NCI-H2171 treated with DMSO at 0.1 percent for 48 hours (cell line): ENCODE measurements around the gene PCDHB6.
"Not testable (repeated sequence)": the region's sequence is repeated elsewhere in the genome, so short reads cannot be mapped to it uniquely, and the experiment has no call there.

Experiments used
- DNase-seq: peaks from one replicate; lab custom pipeline; 2025; lab: John Stamatoyannopoulos, UW

Gene PCDHB6

DNA sequence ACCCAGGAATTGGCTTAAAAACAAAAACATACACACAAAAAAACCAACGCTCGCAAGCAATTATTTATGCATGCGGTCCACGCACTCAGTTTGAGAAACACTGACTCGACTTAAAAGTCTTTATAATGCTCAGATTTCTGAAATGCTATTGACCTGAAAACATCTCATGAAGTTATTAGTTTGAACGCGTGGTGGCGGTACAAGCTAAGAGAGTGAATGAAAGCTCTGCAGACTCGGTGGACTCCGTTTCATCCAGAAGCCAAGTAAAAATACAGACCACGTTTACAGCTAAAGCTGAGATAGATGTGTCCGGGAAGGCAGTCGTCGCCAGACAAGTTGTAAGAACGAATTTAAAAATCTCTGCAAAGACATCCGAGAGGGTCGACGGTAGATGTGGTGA, at the start of gene PCDHB6:
Gene PCDHB6, plus strand, starts transcription at position 246 of the 400 bp plus-strand sequence. CDS start 201 bp downstream, outside the sequence.
- no peak for DNase-seq

DNA sequence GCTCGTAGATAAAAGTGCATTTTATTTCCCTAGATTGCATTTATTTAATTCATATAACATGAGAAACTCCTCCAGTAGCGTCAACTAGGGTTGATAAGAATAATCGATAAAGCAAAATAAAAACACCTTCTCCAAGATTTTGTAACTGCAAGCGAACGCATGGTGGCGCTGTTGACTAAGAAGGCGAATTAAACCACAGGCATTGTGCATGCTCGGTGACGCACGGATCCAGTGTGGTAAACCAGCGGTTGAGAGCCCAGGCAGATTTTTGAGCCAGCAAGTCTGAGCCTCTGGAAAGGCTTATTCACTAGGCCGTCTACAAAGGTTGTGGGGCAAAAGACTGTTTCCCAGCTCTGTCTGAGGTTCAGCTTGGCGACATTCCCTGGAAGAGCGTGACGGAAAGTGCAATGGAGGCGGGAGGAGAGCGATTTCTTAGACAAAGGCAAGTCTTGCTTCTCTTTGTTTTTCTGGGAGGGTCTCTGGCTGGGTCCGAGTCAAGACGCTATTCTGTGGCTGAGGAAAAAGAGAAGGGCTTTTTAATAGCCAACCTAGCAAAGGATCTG, 49.5 kb upstream of the PCDHB6 start, which contains the start of gene PCDHB3:
Gene PCDHB3, plus strand, starts transcription at position 231 of the 563 bp plus-strand sequence. Its CDS starts 177 bp downstream, at position 408.
- no peak for DNase-seq

DNA sequence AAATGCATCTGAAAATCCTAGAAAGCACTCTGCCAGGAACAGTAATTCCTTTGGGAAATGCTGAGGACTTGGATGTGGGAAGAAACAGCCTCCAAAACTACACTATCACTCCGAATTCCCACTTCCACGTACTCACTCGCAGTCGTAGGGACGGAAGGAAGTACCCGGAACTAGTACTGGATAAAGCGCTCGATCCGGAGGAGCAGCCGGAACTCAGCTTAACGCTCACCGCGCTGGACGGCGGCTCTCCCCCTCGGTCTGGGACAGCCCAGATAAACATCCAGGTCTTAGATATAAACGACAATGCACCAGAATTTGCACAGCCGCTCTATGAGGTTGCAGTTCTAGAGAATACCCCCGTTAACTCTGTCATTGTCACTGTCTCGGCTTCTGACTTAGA, 48.8 kb upstream of the PCDHB6 start:
- no peak for DNase-seq

DNA sequence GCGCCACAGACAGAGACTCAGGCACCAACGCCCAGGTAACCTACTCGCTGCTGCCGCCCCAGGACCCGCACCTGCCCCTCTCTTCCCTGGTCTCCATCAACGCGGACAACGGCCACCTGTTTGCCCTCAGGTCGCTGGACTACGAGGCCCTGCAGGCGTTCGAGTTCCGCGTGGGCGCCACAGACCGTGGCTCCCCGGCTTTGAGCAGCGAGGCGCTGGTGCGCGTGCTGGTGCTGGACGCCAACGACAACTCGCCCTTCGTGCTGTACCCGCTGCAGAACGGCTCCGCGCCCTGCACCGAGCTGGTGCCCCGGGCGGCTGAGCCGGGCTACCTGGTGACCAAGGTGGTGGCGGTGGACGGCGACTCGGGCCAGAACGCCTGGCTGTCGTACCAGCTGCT, 47.8 kb upstream of the PCDHB6 start:
- DNase-seq: not testable (repeated sequence)

DNA sequence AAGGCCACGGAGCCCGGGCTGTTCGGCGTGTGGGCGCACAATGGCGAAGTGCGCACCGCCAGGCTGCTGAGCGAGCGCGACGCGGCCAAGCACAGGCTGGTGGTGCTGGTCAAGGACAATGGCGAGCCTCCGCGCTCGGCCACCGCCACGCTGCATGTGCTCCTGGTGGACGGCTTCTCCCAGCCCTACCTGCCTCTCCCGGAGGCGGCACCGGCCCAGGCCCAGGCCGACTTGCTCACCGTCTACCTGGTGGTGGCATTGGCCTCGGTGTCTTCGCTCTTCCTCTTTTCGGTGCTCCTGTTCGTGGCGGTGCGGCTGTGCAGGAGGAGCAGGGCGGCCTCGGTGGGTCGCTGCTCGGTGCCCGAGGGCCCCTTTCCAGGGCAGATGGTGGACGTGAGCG, 47.4 kb upstream of the PCDHB6 start:
- not testable (repeated sequence) for DNase-seq

DNA sequence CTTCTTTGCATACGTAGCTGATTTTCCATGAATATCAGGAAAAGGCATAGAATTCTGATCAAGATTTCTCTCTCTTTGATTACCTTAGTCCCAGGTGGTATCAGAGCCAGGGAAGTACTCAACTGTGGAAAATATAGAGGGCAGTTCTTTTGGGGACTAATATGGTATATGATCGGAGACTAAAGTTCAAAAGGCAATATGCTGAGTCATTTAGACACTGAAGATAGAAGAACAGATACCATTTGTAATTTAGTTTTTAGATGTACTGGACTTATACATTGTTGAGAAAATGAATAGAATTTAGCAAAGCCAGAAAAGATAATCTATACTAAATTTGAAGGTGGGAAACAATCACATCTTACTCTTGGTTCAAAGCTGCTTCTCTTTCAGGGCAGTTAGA, 44.5 kb upstream of the PCDHB6 start:
- no peak for DNase-seq

DNA sequence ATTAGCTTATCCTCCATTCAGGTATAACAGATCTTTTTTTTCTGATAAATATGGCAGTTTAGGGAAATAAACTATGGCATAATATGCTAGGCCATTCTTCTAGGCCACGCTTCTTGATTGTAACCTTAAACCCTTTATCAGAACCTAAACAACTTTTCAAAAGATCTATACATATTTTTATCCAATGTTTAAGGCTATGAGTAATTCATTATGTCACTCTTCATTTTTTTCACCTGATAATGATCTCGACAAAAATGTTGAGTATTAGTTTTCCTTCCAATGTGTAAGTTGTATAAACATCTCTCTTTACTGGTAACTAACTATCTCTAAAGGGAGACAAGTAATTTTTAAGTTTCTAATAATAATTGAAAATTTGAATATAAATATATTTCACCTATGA, 30.6 kb upstream of the PCDHB6 start:
- no peak for DNase-seq

DNA sequence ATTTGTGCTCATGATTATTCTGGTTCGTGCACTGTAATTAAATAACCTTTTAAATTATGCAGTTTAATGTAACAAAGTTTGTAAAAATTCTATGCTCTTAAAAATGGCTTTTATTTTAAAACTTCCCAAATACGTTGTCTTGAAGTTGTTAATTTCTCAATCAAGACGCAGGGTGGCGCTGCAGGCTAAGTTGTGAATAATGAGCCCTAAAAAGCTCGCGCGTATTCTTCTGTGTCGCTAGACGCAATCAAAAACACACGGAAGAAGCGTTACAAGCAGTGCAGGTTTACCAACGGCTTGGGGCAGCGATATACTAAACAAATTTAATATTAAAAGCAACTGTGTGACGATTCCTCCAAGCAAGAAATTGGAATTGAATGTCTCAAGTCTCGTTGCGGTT, 28.3 kb upstream of the PCDHB6 start, which contains the start of gene PCDHB4:
Gene PCDHB4, plus strand, starts transcription at position 256 of the 400 bp plus-strand sequence. CDS start 181 bp downstream, outside the sequence.
- no peak for DNase-seq

DNA sequence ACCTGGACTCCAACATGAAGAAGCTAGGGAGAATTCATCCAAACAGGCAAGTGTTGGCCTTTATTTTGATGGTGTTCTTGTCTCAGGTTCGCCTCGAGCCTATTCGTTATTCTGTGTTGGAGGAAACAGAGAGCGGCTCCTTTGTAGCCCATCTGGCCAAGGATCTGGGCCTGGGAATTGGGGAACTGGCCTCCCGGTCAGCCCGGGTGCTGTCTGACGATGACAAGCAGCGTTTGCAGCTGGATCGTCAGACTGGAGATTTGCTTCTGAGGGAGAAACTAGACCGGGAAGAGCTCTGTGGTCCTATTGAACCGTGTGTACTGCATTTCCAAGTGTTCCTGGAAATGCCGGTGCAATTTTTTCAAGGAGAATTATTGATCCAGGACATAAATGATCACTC, 27.9 kb upstream of the PCDHB6 start:
- DNase-seq: no peak

DNA sequence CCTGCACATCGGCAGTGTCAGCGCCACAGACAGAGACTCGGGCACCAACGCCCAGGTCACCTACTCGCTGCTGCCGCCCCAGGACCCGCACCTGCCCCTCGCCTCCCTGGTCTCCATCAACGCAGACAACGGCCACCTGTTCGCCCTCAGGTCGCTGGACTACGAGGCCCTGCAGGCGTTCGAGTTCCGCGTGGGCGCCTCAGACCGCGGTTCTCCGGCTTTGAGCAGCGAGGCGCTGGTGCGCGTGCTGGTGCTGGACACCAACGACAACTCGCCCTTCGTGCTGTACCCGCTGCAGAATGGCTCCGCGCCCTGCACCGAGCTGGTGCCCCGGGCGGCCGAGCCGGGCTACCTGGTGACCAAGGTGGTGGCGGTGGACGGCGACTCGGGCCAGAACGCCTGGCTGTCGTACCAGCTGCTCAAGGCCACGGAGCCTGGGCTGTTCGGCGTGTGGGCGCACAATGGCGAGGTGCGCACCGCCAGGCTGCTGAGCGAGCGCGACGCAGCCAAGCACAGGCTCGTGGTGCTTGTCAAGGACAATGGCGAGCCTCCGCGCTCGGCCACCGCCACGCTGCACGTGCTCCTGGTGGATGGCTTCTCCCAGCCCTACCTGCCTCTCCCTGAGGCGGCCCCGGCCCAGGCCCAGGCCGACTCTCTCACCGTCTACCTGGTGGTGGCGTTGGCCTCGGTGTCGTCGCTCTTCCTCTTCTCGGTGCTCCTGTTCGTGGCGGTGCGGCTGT, 26.3 kb upstream of the PCDHB6 start:
- DNase-seq: not testable (repeated sequence)

DNA sequence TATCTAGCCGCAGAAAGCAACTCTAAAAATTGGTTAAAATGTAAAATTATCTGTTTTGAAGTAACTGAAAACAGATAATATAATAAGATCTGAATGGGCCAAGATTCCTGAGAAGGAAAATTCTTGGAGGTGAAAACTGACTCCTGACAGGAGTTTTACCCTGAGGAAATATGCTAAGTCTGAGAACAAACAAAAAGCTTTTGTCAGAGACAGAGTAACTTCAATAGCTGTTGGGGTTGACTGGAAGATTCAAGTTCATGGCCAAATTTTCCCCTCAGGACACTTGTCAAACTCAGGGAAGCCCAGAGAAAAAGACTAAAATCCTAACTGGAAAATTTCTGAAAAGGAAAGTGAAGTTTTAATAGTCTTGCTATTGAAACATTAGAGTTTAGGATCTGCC, 22.6 kb upstream of the PCDHB6 start:
- no peak for DNase-seq

DNA sequence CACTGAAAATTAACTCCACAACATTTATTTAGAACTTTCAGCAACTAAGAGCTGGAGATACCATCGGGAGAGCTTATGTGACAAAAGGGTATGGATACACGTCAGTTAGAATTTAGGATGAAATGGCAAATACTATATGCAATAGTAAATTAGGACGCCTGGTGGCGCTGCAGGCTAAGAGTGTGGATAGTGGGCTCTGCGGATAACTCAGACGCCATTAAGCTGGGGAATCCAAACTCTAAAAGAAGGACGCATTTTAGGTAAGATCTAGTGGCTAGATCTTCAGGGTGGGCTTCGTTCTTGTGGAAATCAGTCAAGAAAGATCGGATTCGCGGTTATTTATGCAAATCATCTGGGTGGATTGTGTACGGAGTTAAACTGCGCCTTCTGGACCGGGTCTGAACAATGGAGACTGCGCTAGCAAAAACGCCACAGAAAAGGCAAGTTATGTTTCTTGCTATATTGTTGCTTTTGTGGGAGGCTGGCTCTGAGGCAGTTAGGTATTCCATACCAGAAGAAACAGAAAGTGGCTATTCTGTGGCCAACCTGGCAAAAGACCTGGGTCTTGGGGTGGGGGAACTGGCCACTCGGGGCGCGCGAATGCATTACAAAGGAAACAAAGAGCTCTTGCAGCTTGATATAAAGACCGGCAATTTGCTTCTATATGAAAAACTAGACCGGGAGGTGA, 14.7 kb upstream of the PCDHB6 start, which contains the start of gene PCDHB5:
Gene PCDHB5, plus strand, starts transcription at position 177 of the 688 bp plus-strand sequence. Its CDS starts 229 bp downstream, at position 406.
- DNase-seq: no peak

DNA sequence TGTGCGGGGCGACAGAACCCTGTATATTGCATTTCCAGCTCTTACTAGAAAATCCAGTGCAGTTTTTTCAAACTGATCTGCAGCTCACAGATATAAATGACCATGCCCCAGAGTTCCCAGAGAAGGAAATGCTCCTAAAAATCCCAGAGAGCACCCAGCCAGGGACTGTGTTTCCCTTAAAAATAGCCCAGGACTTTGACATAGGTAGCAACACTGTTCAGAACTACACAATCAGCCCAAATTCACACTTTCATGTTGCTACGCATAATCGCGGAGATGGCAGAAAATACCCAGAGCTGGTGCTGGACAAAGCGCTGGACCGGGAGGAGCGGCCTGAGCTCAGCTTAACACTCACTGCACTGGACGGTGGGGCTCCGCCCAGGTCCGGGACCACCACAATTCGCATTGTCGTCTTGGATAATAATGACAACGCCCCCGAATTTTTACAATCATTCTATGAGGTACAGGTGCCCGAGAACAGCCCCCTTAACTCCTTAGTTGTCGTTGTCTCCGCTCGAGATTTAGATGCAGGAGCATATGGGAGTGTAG, 14.1 kb upstream of the PCDHB6 start:
- no peak for DNase-seq

DNA sequence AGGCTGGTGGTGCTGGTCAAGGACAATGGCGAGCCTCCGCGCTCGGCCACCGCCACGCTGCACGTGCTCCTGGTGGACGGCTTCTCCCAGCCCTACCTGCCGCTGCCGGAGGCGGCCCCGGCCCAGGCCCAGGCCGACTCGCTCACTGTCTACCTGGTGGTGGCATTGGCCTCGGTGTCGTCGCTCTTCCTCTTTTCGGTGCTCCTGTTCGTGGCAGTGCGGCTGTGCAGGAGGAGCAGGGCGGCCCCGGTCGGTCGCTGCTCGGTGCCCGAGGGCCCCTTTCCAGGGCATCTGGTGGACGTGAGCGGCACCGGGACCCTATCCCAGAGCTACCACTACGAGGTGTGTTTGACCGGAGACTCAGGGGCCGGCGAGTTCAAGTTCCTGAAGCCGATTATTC, 12.5 kb upstream of the PCDHB6 start:
- not testable (repeated sequence) for DNase-seq

DNA sequence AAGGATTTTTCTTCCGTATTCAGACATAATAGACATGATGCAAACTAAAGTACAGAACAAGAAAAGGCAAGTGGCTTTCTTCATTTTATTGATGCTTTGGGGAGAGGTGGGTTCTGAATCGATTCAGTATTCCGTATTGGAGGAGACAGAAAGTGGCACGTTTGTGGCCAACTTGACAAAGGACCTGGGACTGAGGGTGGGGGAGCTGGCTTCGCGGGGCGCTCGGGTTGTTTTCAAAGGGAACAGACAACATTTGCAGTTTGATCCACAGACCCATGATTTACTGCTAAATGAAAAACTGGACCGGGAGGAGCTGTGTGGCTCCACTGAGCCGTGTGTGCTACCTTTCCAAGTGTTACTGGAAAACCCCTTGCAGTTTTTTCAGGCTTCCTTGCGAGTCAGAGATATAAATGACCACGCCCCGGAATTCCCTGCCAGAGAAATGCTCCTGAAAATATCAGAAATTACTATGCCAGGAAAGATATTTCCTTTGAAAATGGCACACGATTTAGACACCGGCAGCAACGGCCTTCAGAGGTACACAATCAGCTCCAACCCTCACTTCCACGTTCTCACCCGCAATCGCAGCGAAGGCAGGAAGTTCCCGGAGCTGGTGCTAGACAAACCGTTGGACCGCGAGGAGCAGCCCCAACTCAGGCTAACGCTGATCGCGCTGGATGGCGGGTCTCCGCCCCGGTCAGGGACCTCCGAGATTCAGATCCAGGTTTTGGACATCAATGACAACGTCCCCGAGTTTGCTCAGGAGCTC, 551 bp downstream of the PCDHB6 start:
- DNase-seq: no peak

DNA sequence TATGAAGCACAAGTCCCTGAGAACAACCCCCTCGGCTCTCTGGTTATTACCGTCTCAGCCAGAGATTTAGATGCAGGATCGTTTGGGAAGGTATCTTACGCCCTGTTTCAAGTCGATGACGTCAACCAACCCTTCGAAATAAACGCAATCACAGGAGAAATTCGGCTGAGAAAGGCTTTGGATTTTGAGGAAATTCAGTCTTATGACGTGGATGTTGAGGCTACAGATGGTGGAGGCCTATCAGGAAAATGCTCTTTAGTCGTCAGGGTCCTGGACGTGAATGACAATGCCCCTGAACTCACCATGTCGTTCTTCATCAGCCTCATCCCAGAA, 1.1 kb downstream of the PCDHB6 start:
- DNase-seq: no peak

DNA sequence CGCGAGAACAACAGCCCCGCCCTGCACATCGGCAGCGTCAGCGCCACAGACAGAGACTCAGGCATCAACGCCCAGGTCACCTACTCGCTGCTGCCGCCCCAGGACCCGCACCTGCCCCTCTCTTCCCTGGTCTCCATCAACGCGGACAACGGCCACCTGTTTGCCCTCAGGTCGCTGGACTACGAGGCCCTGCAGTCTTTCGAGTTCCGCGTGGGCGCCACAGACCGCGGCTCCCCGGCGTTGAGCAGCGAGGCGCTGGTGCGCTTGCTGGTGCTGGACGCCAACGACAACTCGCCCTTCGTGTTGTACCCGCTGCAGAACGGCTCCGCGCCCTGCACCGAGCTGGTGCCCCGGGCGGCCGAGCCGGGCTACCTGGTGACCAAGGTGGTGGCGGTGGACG, 1.8 kb downstream of the PCDHB6 start:
- DNase-seq: not testable (repeated sequence)

DNA sequence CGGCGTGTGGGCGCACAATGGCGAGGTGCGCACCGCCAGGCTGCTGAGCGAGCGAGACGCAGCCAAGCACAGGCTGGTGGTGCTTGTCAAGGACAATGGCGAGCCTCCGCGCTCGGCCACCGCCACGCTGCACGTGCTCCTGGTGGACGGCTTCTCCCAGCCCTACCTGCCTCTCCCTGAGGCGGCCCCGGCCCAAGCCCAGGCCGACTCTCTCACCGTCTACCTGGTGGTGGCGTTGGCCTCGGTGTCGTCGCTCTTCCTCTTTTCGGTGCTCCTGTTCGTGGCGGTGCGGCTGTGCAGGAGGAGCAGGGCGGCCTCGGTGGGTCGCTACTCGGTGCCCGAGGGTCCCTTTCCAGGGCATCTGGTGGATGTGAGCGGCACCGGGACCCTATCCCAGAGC, 2.2 kb downstream of the PCDHB6 start:
- DNase-seq: not testable (repeated sequence)

DNA sequence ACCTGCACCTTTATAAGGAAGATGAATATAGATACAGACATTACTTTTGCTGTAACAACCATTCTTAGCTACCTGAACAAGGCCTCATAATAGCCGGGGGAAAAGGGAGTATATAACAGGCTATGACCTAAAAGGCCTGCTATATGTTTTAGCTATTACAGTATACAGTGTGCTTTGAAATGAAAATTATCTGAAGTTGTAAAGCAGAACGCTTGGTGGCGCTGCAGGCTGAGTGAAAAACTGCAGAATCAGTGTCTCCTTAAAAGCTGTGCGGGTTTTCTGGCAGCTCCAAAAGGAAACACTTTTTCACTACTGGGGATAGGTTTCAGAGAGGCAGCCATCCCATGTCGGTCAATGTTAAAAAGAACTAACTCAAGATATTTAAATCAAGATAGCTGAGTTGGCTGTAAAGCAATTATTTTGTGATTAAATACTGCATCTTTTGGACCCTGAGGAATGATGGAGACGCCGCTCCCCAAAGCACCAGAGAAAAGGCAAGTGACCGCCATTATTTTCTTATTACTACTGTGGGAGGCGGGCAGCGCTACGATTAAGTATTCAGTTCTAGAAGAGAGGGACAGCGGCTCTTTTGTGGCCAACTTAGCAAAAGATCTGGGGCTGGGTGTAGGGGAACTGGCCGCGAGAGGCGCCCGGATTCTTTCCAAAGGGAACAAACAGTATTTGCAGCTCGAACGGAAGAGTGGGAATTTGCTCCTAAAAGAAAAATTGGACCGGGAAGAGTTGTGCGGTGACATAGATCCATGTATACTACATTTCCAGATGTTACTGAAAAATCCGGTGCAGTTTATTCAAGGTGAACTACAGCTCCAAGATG, 5.9 kb downstream of the PCDHB6 start:
- no peak for DNase-seq

DNA sequence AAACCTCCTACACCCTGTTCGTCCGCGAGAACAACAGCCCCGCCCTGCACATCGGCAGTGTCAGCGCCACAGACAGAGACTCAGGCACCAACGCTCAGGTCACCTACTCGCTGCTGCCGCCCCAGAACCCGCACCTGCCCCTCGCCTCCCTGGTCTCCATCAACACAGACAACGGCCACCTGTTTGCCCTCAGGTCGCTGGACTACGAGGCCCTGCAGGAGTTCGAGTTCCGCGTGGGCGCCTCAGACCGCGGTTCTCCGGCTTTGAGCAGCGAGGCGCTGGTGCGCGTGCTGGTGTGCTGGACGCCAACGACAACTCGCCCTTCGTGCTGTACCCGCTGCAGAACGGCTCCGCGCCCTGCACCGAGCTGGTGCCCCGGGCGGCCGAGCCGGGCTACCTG, 7.5 kb downstream of the PCDHB6 start:
- not testable (repeated sequence) for DNase-seq

DNA sequence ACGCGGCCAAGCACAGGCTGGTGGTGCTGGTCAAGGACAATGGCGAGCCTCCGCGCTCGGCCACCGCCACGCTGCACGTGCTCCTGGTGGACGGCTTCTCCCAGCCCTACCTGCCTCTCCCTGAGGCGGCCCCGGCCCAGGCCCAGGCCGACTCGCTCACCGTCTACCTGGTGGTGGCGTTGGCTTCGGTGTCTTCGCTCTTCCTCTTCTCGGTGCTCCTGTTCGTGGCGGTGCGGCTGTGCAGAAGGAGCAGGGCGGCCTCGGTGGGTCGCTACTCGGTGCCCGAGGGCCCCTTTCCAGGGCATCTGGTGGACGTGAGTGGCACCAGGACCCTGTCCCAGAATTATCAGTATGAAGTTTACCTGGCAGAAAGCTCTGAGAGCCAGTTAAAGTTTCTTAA, 8.0 kb downstream of the PCDHB6 start:
- not testable (repeated sequence) for DNase-seq
